Measurements from ENCODE around the gene GNG12. TPM values are rescaled to one million over a fixed set of nuclear protein-coding genes. Genes with fewer than 3 reads are reported as not detected.

GNG12 gene
- total RNA-seq, 1 experiment from 2014 or later: 12.5 TPM

- intact Hi-C loops (cut with micrococcal nuclease; ENCODE audit: unreplicated experiment): no loop called here
- no peaks in the 10 kb centered on the region for H3K9me3 Mint-ChIP-seq (ENCODE audit: unreplicated experiment)
- no peaks in the 10 kb centered on the region for H3K27me3 ChIP-seq (replicated peaks; ENCODE audit: control insufficient read depth, insufficient read depth, low read length)
- H3K4me1 Mint-ChIP-seq (ENCODE audit: low read depth, unreplicated experiment): peaks cover 13% of the 10 kb centered on the region
- DNase-seq: no peak
- ChIA-PET CTCF (no interaction called here), POLR2A (no interaction called here)
- no peaks in the 10 kb centered on the region for H3K36me3 Mint-ChIP-seq (ENCODE audit: insufficient read depth, unreplicated experiment)
- H3K4me3 Mint-ChIP-seq (ENCODE audit: unreplicated experiment): no peak overlapping the region
- no peak for TF ChIP-seq CTCF (IDR thresholded peaks at IDR 0.05; ENCODE audit: insufficient read depth in 1 of 2, low read depth in 1 of 2, low read length in 1 of 2, severe bottlenecking in 1 of 2, unreplicated experiment in 1 of 2)
- BruUV-seq (replicated peaks): no TSS peak
- H3K4me3 ChIP-seq (ENCODE audit: low read depth, low read length): no peak overlapping the region
- H3K9me3 ChIP-seq: no peaks in the 10 kb centered on the region
- H3K4me1 ChIP-seq: no peaks in the 10 kb centered on the region
- no peaks in the 10 kb centered on the region for H3K27me3 Mint-ChIP-seq (ENCODE audit: insufficient read depth, unreplicated experiment)
- no peak overlapping the region for H3K27ac Mint-ChIP-seq (ENCODE audit: unreplicated experiment)
- no peaks in the 10 kb centered on the region for H3K36me3 ChIP-seq (ENCODE audit: control insufficient read depth, insufficient read depth, low read length)
These were observed 17.8 kb downstream of the GNG12 start for GRCh38 chr1:67815303-67816094.

- no peaks in the 10 kb centered on the region for H3K9me3 ChIP-seq
- H3K36me3 ChIP-seq (ENCODE audit: control insufficient read depth, insufficient read depth, low read length): no peaks in the 10 kb centered on the region
- no peak overlapping the region for H3K27ac Mint-ChIP-seq (ENCODE audit: unreplicated experiment)
- no peaks in the 10 kb centered on the region for H3K36me3 Mint-ChIP-seq (ENCODE audit: insufficient read depth, unreplicated experiment)
- H3K4me3 Mint-ChIP-seq (ENCODE audit: unreplicated experiment): no peak overlapping the region
- no peak for DNase-seq
- TF ChIP-seq CTCF (IDR thresholded peaks at IDR 0.05; ENCODE audit: insufficient read depth in 1 of 2, low read depth in 1 of 2, low read length in 1 of 2, severe bottlenecking in 1 of 2, unreplicated experiment in 1 of 2): no peak
- no peaks in the 10 kb centered on the region for H3K4me1 ChIP-seq
- peaks cover 7% of the 10 kb centered on the region for H3K4me1 Mint-ChIP-seq (ENCODE audit: low read depth, unreplicated experiment)
- intact Hi-C loops (cut with micrococcal nuclease; ENCODE audit: unreplicated experiment): no loop called here
- CTCF ChIA-PET: no interaction called here
- BruUV-seq (replicated peaks): no TSS peak
- H3K27me3 ChIP-seq (replicated peaks; ENCODE audit: control insufficient read depth, insufficient read depth, low read length): no peaks in the 10 kb centered on the region
- POLR2A ChIA-PET: no interaction called here
- no peak overlapping the region for H3K4me3 ChIP-seq (ENCODE audit: low read depth, low read length)
- H3K27me3 Mint-ChIP-seq (ENCODE audit: insufficient read depth, unreplicated experiment): no peaks in the 10 kb centered on the region
- no peaks in the 10 kb centered on the region for H3K9me3 Mint-ChIP-seq (ENCODE audit: unreplicated experiment)
These were observed 19.0 kb downstream of the GNG12 start for GRCh38 chr1:67814121-67814772.

- DNase-seq: no peak
- ChIA-PET POLR2A (no interaction called here), CTCF (no interaction called here)
- no peaks in the 10 kb centered on the region for H3K9me3 ChIP-seq
- no TSS peak for BruUV-seq (replicated peaks)
- no peaks in the 10 kb centered on the region for H3K36me3 ChIP-seq (ENCODE audit: control insufficient read depth, insufficient read depth, low read length)
- H3K4me1 Mint-ChIP-seq (ENCODE audit: low read depth, unreplicated experiment): no peaks in the 10 kb centered on the region
- no peaks in the 10 kb centered on the region for H3K9me3 Mint-ChIP-seq (ENCODE audit: unreplicated experiment)
- H3K27ac Mint-ChIP-seq (ENCODE audit: unreplicated experiment): no peak overlapping the region
- H3K4me3 ChIP-seq (ENCODE audit: low read depth, low read length): no peak overlapping the region
- no peaks in the 10 kb centered on the region for H3K27me3 ChIP-seq (replicated peaks; ENCODE audit: control insufficient read depth, insufficient read depth, low read length)
- H3K27me3 Mint-ChIP-seq (ENCODE audit: insufficient read depth, unreplicated experiment): no peaks in the 10 kb centered on the region
- no peaks in the 10 kb centered on the region for H3K4me1 ChIP-seq
- TF ChIP-seq CTCF (IDR thresholded peaks at IDR 0.05; ENCODE audit: insufficient read depth in 1 of 2, low read depth in 1 of 2, low read length in 1 of 2, severe bottlenecking in 1 of 2, unreplicated experiment in 1 of 2): no peak
- intact Hi-C loops (cut with micrococcal nuclease; ENCODE audit: unreplicated experiment): no loop called here
- H3K36me3 Mint-ChIP-seq (ENCODE audit: insufficient read depth, unreplicated experiment): no peaks in the 10 kb centered on the region
- H3K4me3 Mint-ChIP-seq (ENCODE audit: unreplicated experiment): no peak overlapping the region
These were observed 21.0 kb downstream of the GNG12 start for GRCh38 chr1:67812226-67812625.
